Uterus (tissue), 2 donors: Measurements from ENCODE around the gene SH3BGRL2.

Source experiments
- POLR2A ChIP-seq, 2 donors: fragments of 450-650 bp; IDR thresholded peaks; one replicate each; pipeline ENCODE4 v1.6.1; 2016; ENCODE audit warnings: antibody characterized with exemption in 2 of 2, mild to moderate bottlenecking in 1 of 2, moderate library complexity in 1 of 2
- TF ChIP-seq, protein P1 (sequence below), 4 experiments: fragments of 200-600 bp in 2 of 4; fragments of 450-650 bp in 2 of 4; sonication (generic) in 2 of 4; IDR thresholded peaks; one replicate each; pipeline ENCODE4 v1.5.1; 2016 to 2019; ENCODE audit warnings: antibody characterized with exemption in 4 of 4, mild to moderate bottlenecking in 2 of 4, moderate library complexity in 1 of 4

DNA sequence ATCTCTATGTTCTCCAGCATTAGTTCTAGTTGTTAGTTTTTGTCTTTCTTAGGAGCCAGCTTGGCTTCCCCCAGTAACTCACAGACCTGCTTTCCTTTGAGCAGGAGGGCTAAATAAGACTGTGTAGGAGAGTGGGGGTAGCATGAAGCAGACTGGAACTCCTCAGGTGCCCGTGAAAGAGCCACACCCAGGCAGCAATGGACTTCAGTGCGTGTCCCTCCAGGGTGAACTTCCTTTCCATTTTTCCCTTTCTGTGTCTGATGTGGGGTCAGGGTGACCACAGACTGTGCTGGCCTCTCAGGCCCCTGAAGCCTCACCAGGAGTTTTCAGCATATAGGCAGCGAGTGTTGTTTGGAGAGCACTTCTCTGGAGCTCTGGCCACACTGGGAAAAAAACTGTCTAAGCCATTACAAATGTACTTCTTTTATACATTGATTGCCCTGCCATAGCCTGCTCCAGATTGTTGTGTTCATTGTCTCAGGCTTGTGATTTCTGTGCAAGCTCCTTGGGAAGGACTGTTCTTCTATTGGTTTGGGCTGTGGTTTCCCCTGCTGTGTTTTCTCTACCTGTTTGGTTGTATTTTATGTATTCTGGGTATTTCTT, 55.7 kb downstream of the SH3BGRL2 start:
- TF ChIP-seq, protein P1, sequence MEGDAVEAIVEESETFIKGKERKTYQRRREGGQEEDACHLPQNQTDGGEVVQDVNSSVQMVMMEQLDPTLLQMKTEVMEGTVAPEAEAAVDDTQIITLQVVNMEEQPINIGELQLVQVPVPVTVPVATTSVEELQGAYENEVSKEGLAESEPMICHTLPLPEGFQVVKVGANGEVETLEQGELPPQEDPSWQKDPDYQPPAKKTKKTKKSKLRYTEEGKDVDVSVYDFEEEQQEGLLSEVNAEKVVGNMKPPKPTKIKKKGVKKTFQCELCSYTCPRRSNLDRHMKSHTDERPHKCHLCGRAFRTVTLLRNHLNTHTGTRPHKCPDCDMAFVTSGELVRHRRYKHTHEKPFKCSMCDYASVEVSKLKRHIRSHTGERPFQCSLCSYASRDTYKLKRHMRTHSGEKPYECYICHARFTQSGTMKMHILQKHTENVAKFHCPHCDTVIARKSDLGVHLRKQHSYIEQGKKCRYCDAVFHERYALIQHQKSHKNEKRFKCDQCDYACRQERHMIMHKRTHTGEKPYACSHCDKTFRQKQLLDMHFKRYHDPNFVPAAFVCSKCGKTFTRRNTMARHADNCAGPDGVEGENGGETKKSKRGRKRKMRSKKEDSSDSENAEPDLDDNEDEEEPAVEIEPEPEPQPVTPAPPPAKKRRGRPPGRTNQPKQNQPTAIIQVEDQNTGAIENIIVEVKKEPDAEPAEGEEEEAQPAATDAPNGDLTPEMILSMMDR (IDR thresholded peaks at IDR 0.05) = no peak
- TF ChIP-seq POLR2A (IDR thresholded peaks at IDR 0.05) = no peak
